T-helper 17 cell (primary cell): ENCODE data around the gene MAGI1. TPM values are rescaled to one million over a fixed set of nuclear protein-coding genes. Genes with fewer than 3 reads are reported as not detected.
"Not testable (repeated sequence)": the region's sequence is repeated elsewhere in the genome, so short reads cannot be mapped to it uniquely, and the experiment has no call there.

Experiments used
- ATAC-seq: fragments of 150-1000 bp; cut with Tn5 transposase; 2 replicates; pipeline ENCODE4 v1.10.0; 2021; ENCODE audit warnings: mild to moderate bottlenecking, moderate library complexity
- DNase-seq, 3 donors: peaks; one replicate each; pipeline versions ENCODE4 v3.0.0 to v3.0.0-alpha.2; 2020 to 2021
- H3K9me3 ChIP-seq: one replicate; pipeline ENCODE4 v1.7.0; 2013; ENCODE audit warnings: low read length, mild to moderate bottlenecking; ENCODE audit not compliant: control insufficient read depth, poor library complexity, severe bottlenecking
- H3K27ac Mint-ChIP-seq: one replicate; pipeline ENCODE4 v1.8.0; 2022; ENCODE audit warnings: mild to moderate bottlenecking, moderate library complexity, mixed read lengths
- H3K27me3 Mint-ChIP-seq: one replicate; pipeline ENCODE4 v1.8.0; 2022; ENCODE audit warnings: mixed read lengths
- H3K36me3 Mint-ChIP-seq: one replicate; pipeline ENCODE4 v1.8.0; 2022; ENCODE audit warnings: low read depth, mixed read lengths
- H3K4me1 Mint-ChIP-seq: one replicate; pipeline ENCODE4 v1.8.0; 2022; ENCODE audit warnings: mild to moderate bottlenecking, mixed read lengths
- H3K4me3 Mint-ChIP-seq: one replicate; pipeline ENCODE4 v1.8.0; 2022; ENCODE audit warnings: mild to moderate bottlenecking, moderate library complexity, mixed read lengths
- total RNA-seq, 4 donors: library from RNA in 2 of 4; stranded (reverse) in 2 of 4; gene quantifications; one replicate each; pipeline ENCODE4 v1.2.3 and lab custom pipeline; 2022 to 2026

MAGI1 gene
- total RNA-seq, 2 donors from 2014 or later: not detected

- not testable (repeated sequence) for ATAC-seq, H3K27me3 Mint-ChIP-seq, H3K36me3 Mint-ChIP-seq, H3K4me3 Mint-ChIP-seq, H3K9me3 ChIP-seq, H3K27ac Mint-ChIP-seq, DNase-seq, H3K4me1 Mint-ChIP-seq
These were observed 529.3 kb downstream of the MAGI1 start for GRCh38 chr3:65509423-65509794.

- Mint-ChIP-seq H3K4me3 (no peak overlapping the region), H3K36me3 (no peaks in the 10 kb centered on the region), H3K27me3 (no peaks in the 10 kb centered on the region), H3K4me1 (no peaks in the 10 kb centered on the region), H3K27ac (no peak overlapping the region)
- ATAC-seq: no peak
- no peak for DNase-seq
- H3K9me3 ChIP-seq: no peaks in the 10 kb centered on the region
These were observed 529.8 kb downstream of the MAGI1 start for GRCh38 chr3:65508750-65509422.

GRCh38 chr3:65507437-65507836 is 531.3 kb downstream of the MAGI1 start:
- Mint-ChIP-seq H3K36me3 (no peaks in the 10 kb centered on the region), H3K4me1 (no peaks in the 10 kb centered on the region), H3K27ac (no peak overlapping the region), H3K4me3 (no peak overlapping the region), H3K27me3 (no peaks in the 10 kb centered on the region)
- no peaks in the 10 kb centered on the region for H3K9me3 ChIP-seq
- DNase-seq (no peak), ATAC-seq (no peak)

GRCh38 chr3:65503776-65504175 is 534.9 kb downstream of the MAGI1 start:
- no peaks in the 10 kb centered on the region for H3K27me3 Mint-ChIP-seq
- no peak for DNase-seq
- H3K9me3 ChIP-seq: no peaks in the 10 kb centered on the region
- no peaks in the 10 kb centered on the region for H3K36me3 Mint-ChIP-seq
- no peak for ATAC-seq
- no peak overlapping the region for H3K4me3 Mint-ChIP-seq
- no peak overlapping the region for H3K27ac Mint-ChIP-seq
- no peaks in the 10 kb centered on the region for H3K4me1 Mint-ChIP-seq

- no peaks in the 10 kb centered on the region for H3K4me1 Mint-ChIP-seq
These were observed 536.2 kb downstream of the MAGI1 start for GRCh38 chr3:65502526-65502925.

GRCh38 chr3:65500398-65501306 is 538.1 kb downstream of the MAGI1 start:
- Mint-ChIP-seq H3K4me1 (no peaks in the 10 kb centered on the region), H3K36me3 (no peaks in the 10 kb centered on the region), H3K27me3 (no peaks in the 10 kb centered on the region), H3K4me3 (no peak overlapping the region), H3K27ac (no peak overlapping the region)
- no peak for DNase-seq
- no peaks in the 10 kb centered on the region for H3K9me3 ChIP-seq
- no peak for ATAC-seq

More at GRCh38 chr3:65502526-65502925, 536.2 kb downstream of the MAGI1 start:
- H3K4me3 Mint-ChIP-seq: no peak overlapping the region
- no peak for ATAC-seq
- DNase-seq: no peak
- no peaks in the 10 kb centered on the region for H3K27me3 Mint-ChIP-seq
- H3K9me3 ChIP-seq: no peaks in the 10 kb centered on the region
- H3K27ac Mint-ChIP-seq: no peak overlapping the region
- no peaks in the 10 kb centered on the region for H3K36me3 Mint-ChIP-seq

GRCh38 chr3:65497846-65498245 is 540.9 kb downstream of the MAGI1 start:
- H3K9me3 ChIP-seq: no peaks in the 10 kb centered on the region
- DNase-seq: no peak
- H3K4me3 Mint-ChIP-seq: no peak overlapping the region
- no peaks in the 10 kb centered on the region for H3K27me3 Mint-ChIP-seq
- no peaks in the 10 kb centered on the region for H3K36me3 Mint-ChIP-seq
- H3K27ac Mint-ChIP-seq: no peak overlapping the region
- H3K4me1 Mint-ChIP-seq: no peaks in the 10 kb centered on the region
- ATAC-seq: no peak

GRCh38 chr3:65497236-65497635 is 541.5 kb downstream of the MAGI1 start:
- DNase-seq (no peak), ATAC-seq (no peak)
- no peaks in the 10 kb centered on the region for H3K9me3 ChIP-seq
- Mint-ChIP-seq H3K27ac (no peak overlapping the region), H3K4me1 (no peaks in the 10 kb centered on the region), H3K27me3 (no peaks in the 10 kb centered on the region), H3K36me3 (no peaks in the 10 kb centered on the region), H3K4me3 (no peak overlapping the region)

- no peak for ATAC-seq
- H3K9me3 ChIP-seq: no peaks in the 10 kb centered on the region
- no peak overlapping the region for H3K27ac Mint-ChIP-seq
- H3K4me3 Mint-ChIP-seq: no peak overlapping the region
- H3K36me3 Mint-ChIP-seq: no peaks in the 10 kb centered on the region
- H3K4me1 Mint-ChIP-seq: no peaks in the 10 kb centered on the region
- no peaks in the 10 kb centered on the region for H3K27me3 Mint-ChIP-seq
- no peak for DNase-seq
These were observed 544.8 kb downstream of the MAGI1 start for GRCh38 chr3:65493938-65494337.

- no peak for DNase-seq
- no peaks in the 10 kb centered on the region for H3K27me3 Mint-ChIP-seq
- no peaks in the 10 kb centered on the region for H3K4me1 Mint-ChIP-seq
- no peaks in the 10 kb centered on the region for H3K9me3 ChIP-seq
- no peak for ATAC-seq
- no peak overlapping the region for H3K4me3 Mint-ChIP-seq
- H3K36me3 Mint-ChIP-seq: no peaks in the 10 kb centered on the region
- H3K27ac Mint-ChIP-seq: no peak overlapping the region
These were observed 545.3 kb downstream of the MAGI1 start for GRCh38 chr3:65493371-65493882.

GRCh38 chr3:65492249-65492648 is 546.5 kb downstream of the MAGI1 start:
- H3K4me3 Mint-ChIP-seq: no peak overlapping the region
- H3K27me3 Mint-ChIP-seq: no peaks in the 10 kb centered on the region
- no peaks in the 10 kb centered on the region for H3K4me1 Mint-ChIP-seq
- H3K27ac Mint-ChIP-seq: no peak overlapping the region
- no peaks in the 10 kb centered on the region for H3K9me3 ChIP-seq
- ATAC-seq (no peak), DNase-seq (no peak)
- no peaks in the 10 kb centered on the region for H3K36me3 Mint-ChIP-seq

GRCh38 chr3:65490114-65490513 is 548.6 kb downstream of the MAGI1 start:
- Mint-ChIP-seq H3K4me3 (no peak overlapping the region), H3K4me1 (no peaks in the 10 kb centered on the region), H3K27me3 (no peaks in the 10 kb centered on the region), H3K36me3 (no peaks in the 10 kb centered on the region), H3K27ac (no peak overlapping the region)
- no peak for DNase-seq
- no peak for ATAC-seq
- no peaks in the 10 kb centered on the region for H3K9me3 ChIP-seq

GRCh38 chr3:65489253-65489652 is 549.5 kb downstream of the MAGI1 start:
- no peaks in the 10 kb centered on the region for H3K27me3 Mint-ChIP-seq
- no peak overlapping the region for H3K27ac Mint-ChIP-seq
- DNase-seq (no peak), ATAC-seq (no peak)
- no peaks in the 10 kb centered on the region for H3K4me1 Mint-ChIP-seq
- no peaks in the 10 kb centered on the region for H3K36me3 Mint-ChIP-seq
- H3K4me3 Mint-ChIP-seq: no peak overlapping the region
- no peaks in the 10 kb centered on the region for H3K9me3 ChIP-seq
